Measurements from ENCODE around the gene TGFB2.

GRCh38 chr1:218301217-218301616, 43.9 kb upstream of the TGFB2 start:
- no peak for TF ChIP-seq NFIC (IDR thresholded peaks at IDR 0.05)
- no peak for TF ChIP-seq RAD21 (IDR thresholded peaks at IDR 0.05; ENCODE audit: low read depth)
- TF ChIP-seq TCF12 (IDR thresholded peaks at IDR 0.05; ENCODE audit: low read depth), result no peak
- TF ChIP-seq YY1 (IDR thresholded peaks at IDR 0.05; ENCODE audit: low read depth), result no peak
- no peak for TF ChIP-seq TAF1 (IDR thresholded peaks at IDR 0.05; ENCODE audit: low read depth)
- no peak for TF ChIP-seq USF1 (IDR thresholded peaks at IDR 0.05)
- no peak for TF ChIP-seq TEAD4 (IDR thresholded peaks at IDR 0.05)
- no peak for TF ChIP-seq EGR1 (IDR thresholded peaks at IDR 0.05)
- no peak for TF ChIP-seq EP300 (IDR thresholded peaks at IDR 0.05; ENCODE audit: borderline replicate concordance)
- TF ChIP-seq CREB1 (IDR thresholded peaks at IDR 0.05; ENCODE audit: low read depth), result no peak
- no peak for TF ChIP-seq MAX (IDR thresholded peaks at IDR 0.05)
- no peak for TF ChIP-seq CEBPB (IDR thresholded peaks at IDR 0.05)
- TF ChIP-seq REST (IDR thresholded peaks at IDR 0.05; ENCODE audit: low read depth), result no peak
- TF ChIP-seq FOXM1 (IDR thresholded peaks at IDR 0.05; ENCODE audit: borderline replicate concordance, low read depth), result no peak

All from Ishikawa (cell line).